ENCODE results near the gene CFHR4.

Gene CFHR4

GRCh38 chr1:196873385-196873784 is 14.5 kb upstream of the CFHR4 start:
- Histone ChIP-seq H3K27ac (ENCODE audit: extremely low read depth, low read depth, low read length) (no peak overlapping the region), H3K9me3 (ENCODE audit: control insufficient read depth, insufficient read depth, low read depth, low read length) (no peaks in the 10 kb centered on the region), H3K4me3 (ENCODE audit: low read depth, low read length) (no peak overlapping the region), H3K4me1 (ENCODE audit: control insufficient read depth, insufficient read depth, low read length) (no peaks in the 10 kb centered on the region), H3K36me3 (ENCODE audit: control insufficient read depth in 2 of 2, insufficient read depth in 1 of 2, low read length in 2 of 2) (no peaks in the 10 kb centered on the region)
- TF ChIP-seq ZNF223 (tag by site-specific recombination; IDR thresholded peaks at IDR 0.05) (no peak), ZNF768 (tag by site-specific recombination; IDR thresholded peaks at IDR 0.05) (no peak), ZNF529 (tag by site-specific recombination; IDR thresholded peaks at IDR 0.05; ENCODE audit: insufficient replicate concordance) (no peak), ZSCAN18 (tag by site-specific recombination; IDR thresholded peaks at IDR 0.05) (no peak), KLF16 (tag by site-specific recombination; IDR thresholded peaks at IDR 0.05) (no peak), ZNF350 (tag by site-specific recombination; IDR thresholded peaks at IDR 0.05) (no peak), KLF10 (tag by site-specific recombination; IDR thresholded peaks at IDR 0.05) (no peak)
- TF ChIP-seq, protein P1, sequence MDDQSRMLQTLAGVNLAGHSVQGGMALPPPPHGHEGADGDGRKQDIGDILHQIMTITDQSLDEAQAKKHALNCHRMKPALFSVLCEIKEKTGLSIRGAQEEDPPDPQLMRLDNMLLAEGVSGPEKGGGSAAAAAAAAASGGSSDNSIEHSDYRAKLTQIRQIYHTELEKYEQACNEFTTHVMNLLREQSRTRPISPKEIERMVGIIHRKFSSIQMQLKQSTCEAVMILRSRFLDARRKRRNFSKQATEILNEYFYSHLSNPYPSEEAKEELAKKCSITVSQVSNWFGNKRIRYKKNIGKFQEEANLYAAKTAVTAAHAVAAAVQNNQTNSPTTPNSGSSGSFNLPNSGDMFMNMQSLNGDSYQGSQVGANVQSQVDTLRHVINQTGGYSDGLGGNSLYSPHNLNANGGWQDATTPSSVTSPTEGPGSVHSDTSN (CRISPR knock-in tag; IDR thresholded peaks at IDR 0.05), result no peak
- POLR2A ChIA-PET, result no interaction called here
- CTCF ChIA-PET, result no interaction called here

DNA sequence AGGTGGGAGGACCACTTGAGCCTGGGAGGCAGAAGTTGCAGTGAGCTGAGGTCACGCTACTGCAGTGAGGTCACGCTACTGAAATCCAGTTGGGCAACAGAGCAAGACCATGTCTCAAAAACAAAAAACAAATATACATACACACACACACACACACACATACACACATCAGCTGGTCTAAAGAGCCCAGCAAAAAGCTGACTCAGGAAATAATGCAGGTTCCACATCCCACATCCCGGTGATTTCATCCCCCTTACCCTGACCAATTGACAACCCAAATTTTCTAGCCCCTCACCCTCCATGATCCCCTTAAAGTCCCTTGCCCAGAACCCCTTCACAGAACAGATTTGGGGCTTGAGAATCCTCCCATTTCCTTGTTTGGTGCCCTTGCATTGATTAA is 11.9 kb upstream of the CFHR4 start:
- Histone ChIP-seq H3K36me3 (ENCODE audit: control insufficient read depth in 2 of 2, insufficient read depth in 1 of 2, low read length in 2 of 2) (no peaks in the 10 kb centered on the region), H3K9me3 (ENCODE audit: control insufficient read depth, insufficient read depth, low read depth, low read length) (no peaks in the 10 kb centered on the region), H3K27ac (ENCODE audit: extremely low read depth, low read depth, low read length) (no peak overlapping the region), H3K4me3 (ENCODE audit: low read depth, low read length) (no peak overlapping the region), H3K4me1 (ENCODE audit: control insufficient read depth, insufficient read depth, low read length) (no peaks in the 10 kb centered on the region)
- CTCF ChIA-PET, result interaction anchor here (0.6 kb wide), 1 partner anchor 15 kb away, joined by 3 read pairs; no protein-coding TSS in a partner anchor
- POLR2A ChIA-PET, result no interaction called here
- TF ChIP-seq ZNF211 (tag by site-specific recombination; IDR thresholded peaks at IDR 0.05; ENCODE audit: low read depth), result no peak
- no peak for TF ChIP-seq ZNF548 (tag by site-specific recombination; IDR thresholded peaks at IDR 0.05)
- no peak for TF ChIP-seq ZSCAN23 (tag by site-specific recombination; IDR thresholded peaks at IDR 0.05)
- no peak for TF ChIP-seq ZNF19 (tag by site-specific recombination; IDR thresholded peaks at IDR 0.05; ENCODE audit: low read depth)
- TF ChIP-seq ZNF138 (tag by site-specific recombination; IDR thresholded peaks at IDR 0.05; ENCODE audit: borderline replicate concordance), result no peak
- no peak for TF ChIP-seq ZNF76 (tag by site-specific recombination; IDR thresholded peaks at IDR 0.05; ENCODE audit: borderline replicate concordance, low read depth)
- TF ChIP-seq, protein P2, sequence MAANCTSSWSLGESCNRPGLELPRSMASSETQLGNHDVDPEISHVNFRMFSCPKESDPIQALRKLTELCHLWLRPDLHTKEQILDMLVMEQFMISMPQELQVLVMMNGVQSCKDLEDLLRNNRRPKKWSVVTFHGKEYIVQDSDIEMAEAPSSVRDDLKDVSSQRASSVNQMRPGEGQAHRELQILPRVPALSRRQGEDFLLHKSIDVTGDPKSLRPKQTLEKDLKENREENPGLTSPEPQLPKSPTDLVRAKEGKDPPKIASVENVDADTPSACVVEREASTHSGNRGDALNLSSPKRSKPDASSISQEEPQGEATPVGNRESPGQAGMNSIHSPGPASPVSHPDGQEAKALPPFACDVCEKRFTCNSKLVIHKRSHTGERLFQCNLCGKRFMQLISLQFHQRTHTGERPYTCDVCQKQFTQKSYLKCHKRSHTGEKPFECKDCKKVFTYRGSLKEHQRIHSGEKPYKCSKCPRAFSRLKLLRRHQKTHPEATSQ (tag by site-specific recombination; IDR thresholded peaks at IDR 0.05), result no peak
- TF ChIP-seq ZBTB17 (tag by site-specific recombination; IDR thresholded peaks at IDR 0.05), result no peak
- no peak for TF ChIP-seq ZNF202 (tag by site-specific recombination; IDR thresholded peaks at IDR 0.05; ENCODE audit: borderline replicate concordance)
- TF ChIP-seq, protein P3, sequence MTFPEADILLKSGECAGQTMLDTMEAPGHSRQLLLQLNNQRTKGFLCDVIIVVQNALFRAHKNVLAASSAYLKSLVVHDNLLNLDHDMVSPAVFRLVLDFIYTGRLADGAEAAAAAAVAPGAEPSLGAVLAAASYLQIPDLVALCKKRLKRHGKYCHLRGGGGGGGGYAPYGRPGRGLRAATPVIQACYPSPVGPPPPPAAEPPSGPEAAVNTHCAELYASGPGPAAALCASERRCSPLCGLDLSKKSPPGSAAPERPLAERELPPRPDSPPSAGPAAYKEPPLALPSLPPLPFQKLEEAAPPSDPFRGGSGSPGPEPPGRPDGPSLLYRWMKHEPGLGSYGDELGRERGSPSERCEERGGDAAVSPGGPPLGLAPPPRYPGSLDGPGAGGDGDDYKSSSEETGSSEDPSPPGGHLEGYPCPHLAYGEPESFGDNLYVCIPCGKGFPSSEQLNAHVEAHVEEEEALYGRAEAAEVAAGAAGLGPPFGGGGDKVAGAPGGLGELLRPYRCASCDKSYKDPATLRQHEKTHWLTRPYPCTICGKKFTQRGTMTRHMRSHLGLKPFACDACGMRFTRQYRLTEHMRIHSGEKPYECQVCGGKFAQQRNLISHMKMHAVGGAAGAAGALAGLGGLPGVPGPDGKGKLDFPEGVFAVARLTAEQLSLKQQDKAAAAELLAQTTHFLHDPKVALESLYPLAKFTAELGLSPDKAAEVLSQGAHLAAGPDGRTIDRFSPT (tag by site-specific recombination; IDR thresholded peaks at IDR 0.05), result no peak
- TF ChIP-seq, protein P4, sequence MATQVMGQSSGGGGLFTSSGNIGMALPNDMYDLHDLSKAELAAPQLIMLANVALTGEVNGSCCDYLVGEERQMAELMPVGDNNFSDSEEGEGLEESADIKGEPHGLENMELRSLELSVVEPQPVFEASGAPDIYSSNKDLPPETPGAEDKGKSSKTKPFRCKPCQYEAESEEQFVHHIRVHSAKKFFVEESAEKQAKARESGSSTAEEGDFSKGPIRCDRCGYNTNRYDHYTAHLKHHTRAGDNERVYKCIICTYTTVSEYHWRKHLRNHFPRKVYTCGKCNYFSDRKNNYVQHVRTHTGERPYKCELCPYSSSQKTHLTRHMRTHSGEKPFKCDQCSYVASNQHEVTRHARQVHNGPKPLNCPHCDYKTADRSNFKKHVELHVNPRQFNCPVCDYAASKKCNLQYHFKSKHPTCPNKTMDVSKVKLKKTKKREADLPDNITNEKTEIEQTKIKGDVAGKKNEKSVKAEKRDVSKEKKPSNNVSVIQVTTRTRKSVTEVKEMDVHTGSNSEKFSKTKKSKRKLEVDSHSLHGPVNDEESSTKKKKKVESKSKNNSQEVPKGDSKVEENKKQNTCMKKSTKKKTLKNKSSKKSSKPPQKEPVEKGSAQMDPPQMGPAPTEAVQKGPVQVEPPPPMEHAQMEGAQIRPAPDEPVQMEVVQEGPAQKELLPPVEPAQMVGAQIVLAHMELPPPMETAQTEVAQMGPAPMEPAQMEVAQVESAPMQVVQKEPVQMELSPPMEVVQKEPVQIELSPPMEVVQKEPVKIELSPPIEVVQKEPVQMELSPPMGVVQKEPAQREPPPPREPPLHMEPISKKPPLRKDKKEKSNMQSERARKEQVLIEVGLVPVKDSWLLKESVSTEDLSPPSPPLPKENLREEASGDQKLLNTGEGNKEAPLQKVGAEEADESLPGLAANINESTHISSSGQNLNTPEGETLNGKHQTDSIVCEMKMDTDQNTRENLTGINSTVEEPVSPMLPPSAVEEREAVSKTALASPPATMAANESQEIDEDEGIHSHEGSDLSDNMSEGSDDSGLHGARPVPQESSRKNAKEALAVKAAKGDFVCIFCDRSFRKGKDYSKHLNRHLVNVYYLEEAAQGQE (tag by site-specific recombination; IDR thresholded peaks at IDR 0.05), result no peak
- TF ChIP-seq ZNF280D (tag by site-specific recombination; IDR thresholded peaks at IDR 0.05), result no peak
- no peak for TF ChIP-seq ZFP37 (tag by site-specific recombination; IDR thresholded peaks at IDR 0.05)
- no peak for TF ChIP-seq ZNF621 (tag by site-specific recombination; IDR thresholded peaks at IDR 0.05)
- TF ChIP-seq ZNF239 (tag by site-specific recombination; IDR thresholded peaks at IDR 0.05), result no peak

Data from HEK293 (cell line).